ENCODE measurements around the gene TPCN1.

The TPCN1 gene

DNA sequence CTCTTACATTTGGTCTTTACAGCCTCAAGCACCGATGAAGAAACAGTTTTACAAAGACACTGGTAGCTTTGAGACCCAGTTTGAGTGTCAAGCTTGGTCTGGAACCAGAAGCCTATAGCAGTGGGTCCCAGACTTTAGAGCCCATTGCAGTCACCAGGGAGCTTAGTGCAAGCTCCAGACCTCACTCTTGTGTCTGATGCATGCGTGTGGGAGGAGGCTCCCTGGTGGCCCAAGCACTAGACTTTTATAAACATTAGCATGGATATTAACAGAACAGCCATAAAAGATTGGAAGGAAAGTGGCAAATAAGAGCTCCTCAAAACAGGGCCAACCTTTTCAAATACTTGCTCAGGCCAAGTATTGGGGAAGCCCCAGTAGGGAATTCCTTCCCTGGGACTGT lies 68.1 kb downstream of the TPCN1 start:
- no peak for DNase-seq

GRCh38 chr12:113290506-113290905 lies 69.2 kb downstream of the TPCN1 start:
- no peak for DNase-seq

- DNase-seq: no peak
Observed at GRCh38 chr12:113291586-113291985, 70.3 kb downstream of the TPCN1 start.

- DNase-seq: no peak
Observed at GRCh38 chr12:113292091-113292490, 70.8 kb downstream of the TPCN1 start.

DNA sequence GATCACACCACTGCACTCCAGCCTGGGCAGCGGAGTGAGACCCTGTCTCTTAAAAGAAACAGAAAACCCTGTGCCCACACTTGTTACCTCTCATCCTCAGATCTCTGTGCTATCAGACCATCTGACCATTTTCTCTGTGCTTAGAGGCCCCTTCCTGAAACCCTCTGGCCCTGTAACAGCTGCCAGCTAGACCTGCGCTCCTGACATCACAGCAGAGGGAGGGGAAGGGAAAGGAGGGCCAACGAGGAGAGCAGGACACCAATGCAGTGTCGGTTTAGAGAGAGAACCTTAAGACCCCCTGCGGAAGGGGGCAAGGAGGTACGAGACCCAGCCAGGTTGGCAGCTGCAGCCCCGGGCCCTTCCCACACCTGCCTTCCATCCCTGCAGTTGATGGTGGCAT lies 71.3 kb downstream of the TPCN1 start:
- no peak for DNase-seq

- DNase-seq: no peak
Observed at GRCh38 chr12:113293100-113293499, 71.8 kb downstream of the TPCN1 start.

- no peak for DNase-seq
Observed at GRCh38 chr12:113295886-113296556, 74.8 kb downstream of the TPCN1 start.

- no peak for DNase-seq
Observed at GRCh38 chr12:113296557-113297213, 75.4 kb downstream of the TPCN1 start.

DNA sequence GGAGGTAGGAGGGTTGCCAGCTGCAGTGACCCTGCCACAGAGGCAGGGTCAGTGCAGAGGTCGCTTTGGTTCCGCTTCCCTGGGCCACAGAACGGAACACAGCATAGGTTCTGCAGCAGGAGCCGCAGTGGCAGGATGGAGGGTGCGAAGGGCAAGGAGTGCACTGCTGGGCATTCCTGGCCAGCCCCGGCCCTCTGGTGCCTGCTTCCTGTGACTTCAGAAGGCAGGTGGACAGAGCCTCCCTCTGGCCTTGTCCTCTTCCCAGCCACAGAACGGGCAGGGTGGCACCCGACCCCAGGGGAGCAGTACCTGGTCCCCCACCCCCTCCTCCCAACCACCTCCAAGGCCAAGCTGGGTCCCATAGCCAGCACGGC lies 75.9 kb downstream of the TPCN1 start:
- DNase-seq: no peak

GRCh38 chr12:113297621-113298471 lies 76.6 kb downstream of the TPCN1 start:
- DNase-seq: no peak

DNA sequence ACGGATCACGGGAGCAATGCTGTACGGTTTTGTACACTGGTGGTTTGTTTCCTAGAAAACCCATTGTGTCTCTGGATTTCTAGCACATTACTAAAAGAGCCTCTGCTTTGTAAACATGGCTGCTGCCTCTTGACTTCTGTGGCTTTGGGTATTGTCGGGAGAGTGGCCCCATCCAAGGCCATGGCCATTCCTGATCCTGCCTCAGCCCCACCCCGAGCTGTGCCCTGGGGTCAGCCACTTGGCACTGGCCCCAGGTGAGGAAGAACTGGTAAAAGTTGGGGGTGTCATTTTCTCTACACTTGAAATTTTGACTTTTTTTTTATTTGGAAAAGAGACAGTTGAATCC lies 77.2 kb downstream of the TPCN1 start:
- DNase-seq: no peak

GRCh38 chr12:113298861-113299545 lies 77.7 kb downstream of the TPCN1 start:
- no peak for DNase-seq

DNA sequence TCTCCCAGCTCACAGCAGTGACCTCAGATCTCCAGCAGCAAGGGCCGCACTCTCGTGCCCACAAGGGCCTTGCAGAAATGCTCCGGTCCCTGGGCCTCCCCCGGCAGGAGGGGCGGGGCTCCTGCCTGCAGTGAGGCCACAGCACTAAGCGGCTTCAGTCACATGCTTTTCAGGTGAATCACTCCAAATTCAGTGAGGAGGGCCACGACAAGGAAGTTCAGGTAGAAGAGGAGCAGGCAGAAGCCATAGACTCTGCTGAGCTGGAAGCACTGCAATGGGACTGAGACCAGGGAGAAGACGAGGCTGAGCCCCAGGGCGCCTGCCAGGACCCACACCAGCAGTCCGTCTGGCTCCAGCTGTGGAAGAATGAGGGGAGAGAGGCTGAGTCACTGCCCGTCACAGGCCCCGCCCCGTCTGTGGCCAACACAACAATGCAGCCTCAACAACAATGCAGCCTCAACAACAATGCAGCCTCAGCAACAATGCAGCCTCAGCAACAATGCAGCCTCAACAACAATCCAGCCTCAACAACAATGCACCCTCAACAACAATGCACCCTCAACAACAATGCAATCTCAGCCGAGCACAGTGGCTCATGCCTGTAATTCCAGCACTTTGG lies 78.5 kb downstream of the TPCN1 start:
- DNase-seq: no peak

- DNase-seq: no peak
Observed at GRCh38 chr12:113301811-113302210, 80.5 kb downstream of the TPCN1 start.

DNA sequence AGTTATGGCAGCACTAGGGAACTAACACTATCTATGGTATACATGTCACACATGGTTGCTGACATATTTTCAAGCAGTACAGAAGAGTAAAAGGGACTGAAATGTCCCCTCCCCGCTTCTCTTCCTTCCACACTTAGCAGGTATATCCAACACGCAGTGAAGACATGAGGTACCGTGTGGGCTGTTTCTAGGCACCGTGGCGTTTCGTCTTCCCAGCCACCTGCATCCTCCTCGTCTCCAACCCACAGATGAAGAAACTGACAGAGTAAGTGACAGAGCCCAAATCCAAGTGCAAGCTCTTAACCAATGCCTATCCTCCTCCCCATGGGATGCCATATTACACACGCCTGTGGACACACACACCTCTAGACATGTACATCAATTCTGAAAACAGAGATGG lies 81.2 kb downstream of the TPCN1 start:
- DNase-seq: no peak

DNA sequence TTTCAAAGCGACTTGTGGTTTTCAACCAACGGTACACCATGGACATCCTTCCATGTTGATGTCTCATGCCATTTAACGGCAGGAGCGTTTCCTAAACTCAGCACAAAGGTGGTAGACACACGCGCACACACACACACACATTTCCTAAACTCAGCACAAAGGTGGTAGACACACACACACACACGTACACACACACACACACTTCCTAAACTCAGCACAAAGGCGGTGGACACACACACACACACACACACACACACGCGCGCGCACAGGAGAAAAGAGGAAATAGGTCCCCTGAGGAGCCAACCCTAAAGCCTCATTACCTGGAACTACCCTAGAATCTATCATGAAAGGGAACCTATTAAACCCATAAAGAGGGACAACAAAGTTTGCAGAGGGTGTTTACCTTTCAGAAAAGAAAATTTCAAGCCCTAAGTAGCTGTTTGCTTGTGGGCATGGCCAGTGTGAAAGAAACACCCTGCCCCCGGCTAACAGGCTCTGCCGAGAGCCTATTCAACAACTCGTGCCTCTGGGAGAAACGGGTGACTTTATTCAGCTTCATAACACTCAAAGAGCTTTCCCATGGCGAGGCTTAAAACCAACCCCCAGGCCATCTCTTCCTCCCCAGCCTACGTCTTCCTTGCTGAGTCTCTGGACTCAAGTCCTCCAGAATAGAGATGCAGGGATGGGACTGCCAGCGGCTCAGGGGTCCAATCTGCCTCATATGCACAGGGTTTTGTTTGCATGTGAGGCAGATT lies 81.8 kb downstream of the TPCN1 start:
- DNase-seq: no peak

DNA sequence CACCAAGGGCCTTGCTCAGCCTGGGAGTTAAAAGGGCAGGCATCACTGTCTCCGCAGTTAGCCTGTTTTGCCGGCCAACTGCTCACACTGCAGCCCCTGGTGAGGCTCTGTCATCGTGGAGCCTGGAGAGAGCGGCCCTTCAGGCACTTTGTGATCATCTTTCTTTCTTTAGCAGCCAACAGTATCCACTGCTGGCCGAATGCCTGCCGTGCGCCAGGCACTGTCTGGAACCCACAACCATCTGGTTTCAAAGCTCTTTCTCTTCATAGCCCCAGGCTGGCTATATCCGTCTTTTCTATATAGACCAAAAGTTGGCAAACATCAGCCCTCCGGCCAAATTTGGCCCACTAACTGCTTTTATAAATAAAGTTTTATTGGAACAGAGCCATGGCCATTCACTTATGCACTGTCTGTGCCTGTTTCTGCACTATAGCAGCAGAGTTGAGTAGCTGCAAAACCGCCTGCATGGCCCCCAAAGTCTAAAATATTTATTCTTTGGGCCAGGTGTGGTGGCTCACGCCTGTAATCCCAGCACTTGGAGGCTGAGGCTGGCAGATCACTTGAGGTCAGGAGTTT lies 84.1 kb downstream of the TPCN1 start:
- DNase-seq: no peak

DNA sequence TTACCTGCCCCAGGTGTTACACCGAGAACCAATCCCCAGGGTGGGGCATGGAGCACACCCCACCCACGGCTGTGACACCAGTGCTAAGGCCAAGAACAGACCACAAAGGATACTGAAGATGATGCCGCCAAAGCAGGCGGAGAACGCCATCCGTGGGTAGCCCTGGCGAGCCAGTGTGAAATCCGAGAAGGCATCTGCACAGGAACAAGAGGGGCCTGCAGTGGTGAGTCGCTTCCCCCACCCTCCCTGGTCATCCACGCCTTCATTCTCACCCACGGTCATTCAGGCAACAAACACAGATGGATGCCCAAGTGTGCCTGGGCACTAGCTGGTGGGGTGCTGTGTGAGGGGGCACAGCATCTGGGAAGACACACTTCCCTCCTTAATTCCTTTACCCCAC lies 85.1 kb downstream of the TPCN1 start:
- no peak for DNase-seq

- DNase-seq: no peak
Observed at GRCh38 chr12:113310489-113310888, 89.2 kb downstream of the TPCN1 start.

DNA sequence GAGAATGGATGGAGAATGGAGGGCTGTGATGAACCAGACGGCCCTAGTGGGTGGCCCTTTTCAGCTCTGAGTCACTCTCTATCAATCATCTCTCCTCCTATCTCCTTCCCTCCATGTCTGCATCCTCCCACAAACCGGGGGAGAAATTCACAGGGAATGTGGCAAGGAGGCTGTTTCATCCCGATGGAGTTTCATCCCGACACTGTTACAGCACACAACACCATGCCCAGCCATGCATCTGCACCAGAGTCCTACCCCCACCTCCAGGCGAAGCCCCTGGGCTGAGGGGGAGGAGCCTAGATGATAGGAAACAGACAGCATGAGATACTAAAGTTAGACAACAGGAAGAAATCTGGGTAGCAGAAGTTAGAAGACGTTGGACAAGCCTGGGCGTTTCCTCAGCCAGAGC lies 92.9 kb downstream of the TPCN1 start:
- no peak for DNase-seq

DNA sequence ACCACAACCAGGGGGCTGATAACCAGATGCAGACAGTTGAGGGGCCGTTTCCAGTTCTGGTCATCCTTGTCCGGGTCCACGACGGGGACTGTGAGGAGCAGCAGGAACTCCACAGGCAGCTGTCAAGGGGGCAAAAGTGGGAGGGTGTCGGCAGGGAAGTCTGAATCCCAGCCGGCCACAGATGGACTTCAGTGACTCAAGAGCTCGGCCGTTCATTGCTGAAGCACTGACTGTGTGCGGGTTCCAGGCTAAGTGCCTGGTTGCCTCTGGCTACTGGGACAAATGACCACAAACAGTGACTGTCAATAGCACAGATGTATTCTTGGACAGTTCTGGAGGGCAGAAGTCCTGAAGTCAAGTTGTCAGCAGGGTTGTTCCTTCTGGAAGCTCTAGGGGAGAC lies 94.1 kb downstream of the TPCN1 start:
- no peak for DNase-seq

- no peak for DNase-seq
Observed at GRCh38 chr12:113316155-113316554, 94.9 kb downstream of the TPCN1 start.
